Endothelial cell of hepatic sinusoid (primary cell): ENCODE results near the gene C4orf50.
"Not testable (repeated sequence)": the region's sequence is repeated elsewhere in the genome, so short reads cannot be mapped to it uniquely, and the experiment has no call there.

Source experiments
- in situ Hi-C: cut with HindIII; loops from 2 replicates; pipeline ENCODE4 v1.10.0; 2017; ENCODE audit warnings: low sequenced_read_pairs

The C4orf50 gene

DNA sequence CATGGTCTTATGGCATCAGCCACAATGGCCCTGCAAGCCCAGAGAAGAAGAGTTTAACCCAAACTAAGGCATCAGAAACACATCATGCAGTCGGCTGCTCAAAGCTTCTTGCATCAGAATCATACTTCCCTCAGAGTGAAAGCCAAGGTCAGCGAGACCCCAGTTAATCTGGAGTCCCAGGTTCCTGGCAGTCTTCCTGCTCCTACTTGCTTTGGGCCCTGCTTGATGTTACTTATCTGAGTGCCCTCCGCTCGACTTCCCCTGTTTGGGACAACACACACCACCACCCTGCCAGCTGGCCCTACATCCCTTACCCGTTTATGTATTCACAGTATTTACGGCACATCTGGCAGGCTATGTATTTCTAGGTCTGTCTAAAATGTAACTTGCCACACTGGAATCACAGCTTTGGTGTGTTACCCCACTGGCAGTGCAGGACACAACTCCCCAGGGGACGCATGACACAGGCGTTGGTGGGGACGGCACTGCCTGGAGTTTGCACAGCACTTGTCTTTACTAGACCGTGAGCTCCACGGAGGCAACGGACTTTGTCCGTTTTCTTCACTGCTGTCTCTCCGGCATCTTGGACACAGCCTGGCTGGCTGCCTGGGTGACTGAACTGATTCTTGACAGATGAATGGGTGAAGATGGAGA lies 148.1 kb downstream of the C4orf50 start:
- in situ Hi-C loops, result no loop called here

DNA sequence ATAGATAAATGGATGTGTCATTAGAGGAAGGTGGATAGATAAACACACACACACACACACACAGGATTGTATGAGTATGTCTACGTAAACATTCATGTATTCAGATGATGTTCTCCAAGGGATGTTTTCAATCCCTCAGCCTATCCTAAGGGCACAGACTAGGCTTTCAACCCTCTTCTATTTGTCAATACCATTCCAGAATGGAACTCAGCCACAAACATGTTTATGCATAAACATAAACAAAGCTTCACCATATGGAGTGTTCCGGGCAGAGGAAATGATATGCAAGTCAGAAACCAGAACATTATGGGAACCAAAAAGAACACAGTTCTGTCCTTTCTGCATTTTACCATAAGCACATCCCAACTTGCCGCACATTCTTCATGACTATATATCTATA lies 150.4 kb downstream of the C4orf50 start:
- in situ Hi-C loops, result no loop called here

DNA sequence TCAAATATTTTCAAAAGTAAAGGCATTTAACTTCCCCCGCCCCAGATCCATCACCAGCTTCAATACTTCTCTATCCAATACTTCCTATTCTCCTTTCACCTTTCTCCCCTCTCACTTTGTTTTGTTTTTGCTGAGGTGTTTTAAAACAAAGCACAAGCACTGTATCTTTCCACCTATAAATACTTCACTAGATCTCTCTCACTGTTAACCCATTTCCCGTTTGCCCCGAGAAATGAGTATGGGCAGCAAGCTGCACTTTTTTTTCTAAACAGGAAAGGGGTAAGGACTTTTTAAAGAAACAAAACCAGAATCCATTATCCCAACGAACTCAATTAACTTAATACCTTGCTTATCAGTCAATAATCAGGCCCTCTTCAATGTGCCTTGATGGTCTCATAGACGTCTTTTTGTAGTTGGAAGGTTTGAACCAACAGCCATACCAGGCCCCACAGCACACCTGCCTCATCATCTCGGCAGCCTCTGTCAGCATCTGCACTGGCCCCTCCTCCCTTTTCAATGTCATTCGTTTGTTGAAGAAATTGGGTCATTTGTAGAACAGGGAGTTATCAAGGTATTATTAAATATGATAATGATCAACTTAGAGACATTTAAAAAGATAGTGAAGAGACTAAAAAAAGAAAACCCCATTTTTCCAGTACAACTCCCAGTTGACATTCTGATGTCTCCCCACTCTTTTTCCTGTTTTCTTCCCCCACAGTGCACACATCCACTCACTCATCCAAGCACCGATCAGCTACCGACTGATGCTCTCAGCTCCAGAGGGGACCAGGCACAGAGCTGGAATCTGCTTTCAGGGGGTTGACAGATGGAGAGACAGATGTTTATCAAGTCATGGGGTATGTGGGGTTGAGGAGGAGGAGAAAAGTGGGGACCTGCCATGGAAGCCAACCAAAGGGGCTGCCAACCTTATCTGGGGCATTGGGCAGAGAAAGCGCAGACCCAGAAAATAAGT lies 151.1 kb downstream of the C4orf50 start:
- in situ Hi-C loops, result no loop called here

DNA sequence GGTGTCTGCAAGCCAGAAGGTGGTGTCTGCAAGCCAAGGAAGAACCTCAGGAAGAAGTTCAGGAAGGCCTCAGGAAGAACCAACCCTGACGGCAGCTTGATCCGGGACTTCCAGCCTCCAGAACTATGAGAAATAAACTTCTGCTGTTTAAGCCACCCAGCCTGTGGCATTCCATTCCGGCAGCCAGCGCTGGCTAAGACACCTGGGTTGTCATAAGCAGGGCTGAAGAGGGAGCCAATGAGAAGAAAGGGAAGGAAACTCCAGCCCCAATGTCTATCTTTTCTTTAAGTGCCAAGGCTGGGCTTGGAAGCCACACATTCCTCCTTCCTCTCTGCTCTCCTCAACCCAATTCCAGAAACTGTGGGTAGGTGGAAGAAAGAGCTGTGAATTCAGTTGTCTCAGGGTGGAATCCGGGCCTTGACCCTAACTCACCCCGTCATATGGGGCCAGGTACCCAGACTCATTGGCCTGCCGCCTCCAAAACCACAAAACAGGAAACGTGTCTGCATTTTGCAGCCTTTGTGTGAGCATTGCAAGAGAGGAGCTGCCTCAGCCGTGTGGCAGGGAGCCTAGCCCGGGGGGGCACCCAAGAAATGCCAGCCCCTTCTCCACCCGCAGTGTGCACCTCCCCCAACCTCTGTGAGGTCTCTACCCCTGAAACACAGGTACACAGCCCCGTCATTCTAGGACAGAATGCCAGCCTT lies 152.2 kb downstream of the C4orf50 start:
- in situ Hi-C loops, result no loop called here

DNA sequence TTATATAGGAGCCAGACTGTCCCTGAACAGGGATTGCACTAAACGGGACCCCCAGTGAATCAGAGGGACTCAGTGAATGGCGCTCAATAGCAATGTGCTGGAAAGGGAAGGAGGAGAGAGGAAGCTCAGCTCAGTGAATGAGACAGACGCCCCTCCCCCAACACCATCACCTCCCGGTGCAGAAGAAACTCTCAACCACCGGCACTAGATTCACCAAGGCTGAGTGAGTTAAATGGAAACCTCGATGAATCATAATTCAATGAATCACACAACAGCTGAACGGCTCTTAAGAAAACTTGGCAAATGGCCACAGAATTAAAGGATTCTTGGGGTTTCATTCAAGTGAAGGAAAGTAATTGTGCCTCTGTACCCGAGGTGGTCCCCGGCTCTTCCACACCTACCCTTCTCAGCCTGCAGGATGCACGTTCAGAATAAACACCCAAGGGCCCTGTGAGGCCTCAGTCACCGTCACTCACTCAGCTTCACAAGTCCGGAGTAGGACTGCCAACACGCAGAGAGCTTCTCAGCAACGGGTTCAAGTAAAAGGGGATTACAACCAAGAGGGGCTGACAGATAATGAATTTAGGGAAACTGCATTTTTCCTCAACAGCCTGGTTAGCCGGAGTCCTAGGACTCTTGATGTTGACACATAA lies 154.6 kb downstream of the C4orf50 start:
- in situ Hi-C loops, result no loop called here

DNA sequence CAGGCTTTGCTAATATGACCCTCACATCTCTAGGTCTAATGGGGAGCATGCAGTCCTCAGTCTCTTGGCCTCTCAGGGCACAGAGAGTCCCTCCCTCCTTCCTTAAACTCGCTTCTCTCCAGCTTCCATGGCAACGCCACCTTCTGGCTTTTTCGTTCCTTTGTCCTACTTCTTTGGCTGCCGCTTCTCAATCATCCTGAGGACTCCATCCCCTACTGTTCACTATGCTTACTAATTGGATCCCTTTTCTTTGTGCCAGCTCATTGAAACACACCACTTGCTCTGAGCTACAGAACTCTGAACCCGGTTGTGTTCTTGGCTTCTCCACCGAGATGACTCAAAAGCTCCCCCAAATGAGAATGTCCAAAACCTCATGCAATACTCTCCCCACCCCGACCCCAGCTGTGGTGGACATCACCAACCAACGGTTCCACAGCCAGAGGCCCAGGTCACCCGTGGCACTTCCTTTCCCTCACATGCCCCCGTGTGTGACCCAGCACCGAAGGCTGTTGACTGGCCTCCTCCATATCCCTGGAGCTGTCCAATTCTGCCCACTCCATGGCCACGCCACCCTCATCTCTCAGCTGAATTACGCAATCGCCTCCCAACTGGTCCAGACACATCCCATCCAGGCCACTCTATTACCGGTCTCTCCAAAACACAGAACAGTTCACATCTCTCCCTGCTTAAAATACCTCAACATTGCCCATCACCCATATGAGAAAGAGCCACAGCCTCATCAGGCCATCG lies 160.0 kb downstream of the C4orf50 start:
- in situ Hi-C loops, result no loop called here

DNA sequence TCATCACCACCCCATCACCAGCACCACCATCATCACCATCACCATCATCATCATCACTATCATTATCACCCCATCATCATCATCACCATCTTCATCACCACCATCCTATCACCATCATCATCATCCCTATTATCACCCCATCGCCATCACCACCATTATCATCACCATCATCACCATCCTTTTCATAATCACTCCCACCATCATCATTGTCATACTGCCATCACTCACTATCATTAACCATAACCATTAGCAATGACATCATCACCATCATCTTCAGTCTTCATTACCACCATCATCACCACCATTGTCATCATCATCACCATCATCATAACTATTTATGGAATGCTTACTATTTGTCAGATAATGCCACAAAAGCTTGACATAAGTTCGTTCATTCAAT lies 161.0 kb downstream of the C4orf50 start:
- in situ Hi-C loops, result no loop called here

DNA sequence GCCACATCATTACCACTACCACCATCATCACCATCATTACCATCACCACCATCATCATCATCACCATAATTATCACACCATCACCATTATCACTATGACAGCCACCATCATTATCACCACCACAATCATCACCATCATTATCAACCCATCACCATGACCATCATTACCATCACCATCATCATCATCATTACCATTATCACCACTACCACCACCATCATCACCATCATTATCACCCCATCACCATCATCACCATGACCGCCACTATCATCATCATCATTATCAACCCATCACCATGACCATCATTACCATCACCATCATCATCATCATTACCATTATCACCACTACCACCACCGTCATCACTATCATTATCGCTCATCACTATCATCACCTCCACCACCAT lies 161.9 kb downstream of the C4orf50 start:
- in situ Hi-C loops, result not testable (repeated sequence)

DNA sequence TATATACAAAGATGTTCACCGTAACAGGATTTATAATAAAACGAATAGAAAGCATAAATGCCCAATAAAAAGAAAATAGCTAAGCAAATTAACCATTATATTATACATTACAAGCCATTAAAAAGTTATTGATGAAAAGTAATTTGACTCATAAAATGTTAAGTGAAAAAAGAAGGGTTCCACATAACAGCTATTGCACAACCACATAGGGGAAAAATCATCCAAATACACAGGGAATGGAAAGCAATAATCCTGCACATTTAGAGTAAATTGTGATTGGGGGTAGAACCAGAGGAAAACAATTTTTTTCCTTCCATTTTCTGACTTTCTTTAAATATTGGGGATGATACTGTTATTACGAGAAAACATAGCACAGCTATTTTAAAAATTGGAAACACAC lies 163.3 kb downstream of the C4orf50 start:
- in situ Hi-C loops, result no loop called here

DNA sequence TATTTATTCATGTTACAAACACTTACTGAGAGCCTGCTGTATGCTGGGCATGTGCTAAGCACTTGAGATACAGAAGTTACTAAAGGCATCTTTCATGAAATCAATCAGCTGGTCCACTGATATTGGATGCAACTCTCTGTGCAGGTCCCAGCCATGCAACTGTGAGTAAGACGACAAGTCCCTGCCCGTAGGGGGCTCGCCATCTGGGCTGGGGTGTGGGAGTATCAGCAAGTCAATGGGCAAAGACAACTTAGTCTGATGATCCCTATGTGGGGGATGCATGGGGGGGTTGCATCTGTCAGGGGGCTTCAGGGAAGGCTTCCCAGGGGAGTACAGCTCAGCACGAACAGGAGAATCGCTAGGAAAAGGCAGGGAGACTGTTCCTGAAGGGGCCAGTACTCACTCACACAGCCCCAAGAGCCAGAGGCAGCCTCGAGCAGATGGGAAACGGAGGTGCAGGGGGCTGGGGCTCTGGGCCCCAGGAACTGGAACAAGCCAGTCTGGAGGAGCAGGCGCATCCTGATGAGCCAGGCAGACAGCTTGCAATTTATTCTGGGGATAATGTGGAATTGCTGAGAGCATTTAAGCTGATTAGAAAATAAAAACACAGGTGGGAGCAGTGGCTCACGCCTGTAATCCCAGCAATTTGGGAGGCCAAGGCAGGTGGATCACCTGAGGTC lies 165.6 kb downstream of the C4orf50 start:
- in situ Hi-C loops, result no loop called here

DNA sequence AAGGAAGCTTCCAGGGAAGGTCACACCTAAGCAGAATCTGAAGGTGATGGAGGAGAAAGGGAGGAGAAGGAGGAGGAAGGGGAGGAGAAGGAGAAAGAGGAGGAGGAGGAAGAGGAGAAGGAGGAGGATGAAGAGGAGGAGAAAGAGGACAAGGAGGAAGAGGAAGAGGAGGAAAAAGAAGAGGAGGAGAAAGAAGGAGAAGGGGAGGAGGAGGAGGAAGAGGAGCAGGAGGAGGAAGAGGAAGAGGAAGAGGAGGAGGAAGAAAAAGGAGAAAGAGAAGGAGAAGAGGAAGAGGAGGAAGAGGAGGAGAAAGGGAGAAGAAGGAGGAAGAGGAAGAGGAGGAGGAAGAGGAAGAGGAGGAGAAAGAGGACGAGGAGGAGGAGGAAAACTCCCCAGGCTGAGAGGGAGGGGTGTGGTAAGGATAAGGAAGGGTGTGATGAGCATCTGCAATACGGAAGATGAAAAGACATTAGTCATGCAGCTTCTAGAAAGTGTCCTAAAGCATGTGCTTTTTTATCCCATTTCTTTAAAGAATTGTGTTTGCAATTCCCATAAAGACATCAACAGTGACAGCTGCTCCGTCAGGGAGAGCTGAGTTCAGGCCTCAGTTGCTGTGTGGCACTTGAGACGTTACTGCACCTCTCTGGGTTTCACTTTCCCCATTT lies 166.5 kb downstream of the C4orf50 start:
- in situ Hi-C loops, result no loop called here
